HG03565 (cell line): ENCODE data around the gene TRDN.
A peak's percentile ranks its signal among the peaks of the same experiment; 100 is the strongest.
"Not testable (repeated sequence)": the region's sequence is repeated elsewhere in the genome, so short reads cannot be mapped to it uniquely, and the experiment has no call there.

Experiments
- ATAC-seq: cut with Tn5 transposase; IDR thresholded peaks from one replicate; pipeline ENCODE4 v1.9.1; 2021; ENCODE audit warnings: mild to moderate bottlenecking, moderate library complexity; ENCODE audit not compliant: unreplicated experiment

TRDN gene

DNA sequence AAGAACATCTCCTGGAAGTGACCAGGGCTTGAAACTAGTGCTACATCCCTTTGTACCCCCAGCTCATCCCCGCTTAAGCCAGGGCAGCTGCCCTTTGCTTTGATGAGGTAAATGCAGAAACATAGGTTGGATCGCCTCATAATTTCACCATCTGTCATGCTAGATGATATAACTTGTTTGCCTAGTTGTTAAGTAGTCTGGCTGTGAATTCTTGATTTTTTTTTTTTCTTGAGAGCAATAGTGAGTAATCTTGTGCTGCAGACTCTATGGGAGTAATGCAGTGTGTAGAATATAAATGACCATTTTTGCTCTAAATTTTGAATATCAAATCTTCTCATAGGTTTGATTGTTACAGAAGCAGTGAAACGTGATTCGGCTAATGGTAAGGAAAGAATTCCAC, 4.1 kb downstream of the TRDN start:
- no peak for ATAC-seq

- ATAC-seq = no peak
These were observed 7.3 kb downstream of the TRDN start for GRCh38 chr6:123629258-123629941.

DNA sequence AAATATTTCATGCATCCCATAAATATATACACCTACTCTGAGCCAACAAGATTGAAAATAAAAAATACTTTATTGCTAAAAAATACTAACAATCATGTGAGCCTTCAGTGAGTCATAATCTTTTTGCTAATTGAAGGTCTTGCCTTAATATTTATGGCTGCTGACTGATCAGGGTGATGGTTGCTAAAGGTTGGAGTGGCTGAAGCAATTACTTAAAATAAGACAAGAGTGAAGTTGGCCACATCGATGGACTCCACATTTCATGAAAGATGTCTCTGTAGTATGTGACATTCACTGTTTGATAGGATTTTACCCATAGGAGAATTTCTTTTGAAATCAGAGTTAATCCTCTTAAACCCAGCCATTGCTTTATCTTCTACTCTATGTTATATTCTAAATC, 11.1 kb downstream of the TRDN start:
- ATAC-seq = no peak

GRCh38 chr6:123622780-123623179, 14.0 kb downstream of the TRDN start:
- ATAC-seq = no peak

DNA sequence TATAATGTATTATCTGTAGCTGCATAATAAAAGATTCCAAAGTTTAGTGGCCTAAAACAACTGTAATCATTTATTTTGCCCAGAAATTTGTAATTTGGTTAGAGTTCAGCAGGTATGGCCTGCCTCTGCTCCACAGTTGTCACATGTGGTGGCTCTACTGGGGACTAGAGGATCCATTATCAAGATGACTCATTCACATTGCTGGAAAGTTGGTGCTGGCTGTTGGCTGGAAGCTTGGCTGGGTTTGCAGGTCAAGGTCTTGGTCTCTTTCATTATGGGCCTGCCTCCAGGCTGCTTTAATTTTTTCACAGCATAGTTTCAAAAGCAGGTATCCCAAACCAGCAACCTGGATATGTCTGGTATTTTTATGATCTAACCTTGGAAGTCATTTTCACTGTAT, 17.6 kb downstream of the TRDN start:
- ATAC-seq = no peak

DNA sequence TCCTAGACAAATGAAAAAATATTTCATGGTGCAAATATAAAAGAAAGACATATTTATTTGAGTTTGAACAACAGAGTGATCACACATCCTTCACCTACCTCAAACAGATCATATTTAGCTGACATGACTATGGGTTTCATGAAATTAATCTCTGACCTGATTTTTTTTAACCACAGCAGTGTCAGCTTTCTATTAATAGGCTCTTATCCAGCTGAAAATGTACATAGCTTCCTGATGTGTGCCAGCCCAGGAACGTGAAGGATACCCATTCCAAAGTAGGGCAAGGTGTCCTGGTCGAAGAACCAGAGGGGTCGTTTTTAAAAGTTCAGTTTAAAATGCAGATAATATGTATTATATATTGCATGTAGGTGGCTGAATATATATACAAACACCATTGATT, 19.8 kb downstream of the TRDN start:
- no peak for ATAC-seq

- ATAC-seq = no peak
These were observed 20.7 kb downstream of the TRDN start for GRCh38 chr6:123616016-123616415.

DNA sequence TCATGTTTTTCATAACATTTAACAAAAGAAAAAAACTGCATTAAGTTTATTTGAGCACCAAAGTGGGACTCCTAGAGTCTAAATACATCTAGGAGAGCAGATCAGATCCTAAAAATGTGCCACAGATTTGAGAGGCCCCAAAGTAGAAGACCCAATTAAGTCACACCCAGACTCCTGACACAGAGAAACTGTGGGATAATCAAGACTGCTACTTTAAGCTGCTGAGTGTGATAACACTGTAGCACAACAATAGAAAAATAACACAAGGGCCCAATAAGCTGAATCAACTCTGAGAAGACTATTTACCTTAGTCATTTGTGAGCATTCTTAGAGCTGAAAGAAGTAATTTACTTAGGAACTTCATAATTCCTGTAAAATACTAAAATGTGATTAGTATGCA, 26.0 kb downstream of the TRDN start:
- ATAC-seq = no peak

DNA sequence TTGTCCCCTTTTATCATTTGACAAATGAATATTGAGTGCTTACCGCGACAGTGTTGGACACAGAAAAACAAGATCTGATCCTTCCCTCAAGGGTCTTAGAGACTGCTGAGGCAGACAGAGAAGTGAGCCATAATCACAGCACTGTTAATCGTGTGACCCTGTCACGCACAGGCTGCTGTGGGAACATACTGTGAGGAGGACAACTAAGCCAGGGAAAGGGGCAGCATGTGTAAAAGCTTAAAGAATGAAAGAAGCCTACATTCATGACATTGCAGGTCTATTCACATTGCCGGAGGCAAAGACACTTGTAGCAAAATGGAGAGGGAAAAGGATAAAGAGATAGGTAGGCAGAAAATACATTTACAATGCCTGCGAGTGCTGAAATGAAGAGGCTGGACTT, 32.7 kb downstream of the TRDN start:
- ATAC-seq = no peak

GRCh38 chr6:123598011-123598410, 38.7 kb downstream of the TRDN start:
- peak; percentile 90 for ATAC-seq

DNA sequence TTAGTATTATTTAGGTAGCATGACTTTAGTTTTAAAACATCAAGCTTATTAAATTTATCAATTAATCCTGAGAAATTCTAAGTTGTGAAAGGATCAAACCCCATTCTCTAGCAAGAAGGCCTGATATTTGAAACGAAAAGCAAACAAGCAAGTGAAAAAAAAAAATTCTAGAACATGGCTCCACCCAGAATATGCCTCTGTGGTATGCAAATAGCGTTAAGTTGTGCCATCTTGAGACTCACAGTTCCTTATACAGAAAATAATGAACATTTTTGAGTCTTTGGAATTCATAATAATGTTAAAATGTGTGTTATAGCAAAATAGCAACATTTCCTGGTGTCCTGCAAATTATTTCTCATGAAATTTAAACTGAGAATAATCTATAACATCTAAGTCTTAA, 42.0 kb downstream of the TRDN start:
- no peak for ATAC-seq

- no peak for ATAC-seq
These were observed 44.3 kb downstream of the TRDN start for GRCh38 chr6:123592426-123592825.

DNA sequence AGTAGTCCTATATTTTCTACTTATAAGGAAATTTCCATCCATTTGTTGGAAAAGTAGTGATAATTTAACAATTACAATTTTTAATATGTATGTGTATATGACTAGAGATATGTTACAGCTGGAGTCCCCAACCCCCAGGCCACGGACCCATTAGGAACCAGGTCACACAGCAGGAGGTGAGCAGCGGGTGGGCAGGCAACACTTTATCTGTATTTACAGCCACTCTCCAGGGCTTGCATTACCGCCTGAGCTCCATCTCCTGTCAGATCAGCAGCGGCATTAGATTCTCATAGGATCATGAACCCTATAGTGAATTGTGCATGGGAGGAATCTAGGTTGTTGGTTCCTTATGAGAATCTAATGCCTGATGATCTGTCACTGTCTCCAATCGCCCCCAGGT, 46.8 kb downstream of the TRDN start:
- ATAC-seq = no peak

- no peak for ATAC-seq
These were observed 47.4 kb downstream of the TRDN start for GRCh38 chr6:123589317-123589716.

GRCh38 chr6:123588546-123588895, 48.2 kb downstream of the TRDN start:
- no peak for ATAC-seq

- ATAC-seq = no peak
These were observed 48.8 kb downstream of the TRDN start for GRCh38 chr6:123587838-123588545.

DNA sequence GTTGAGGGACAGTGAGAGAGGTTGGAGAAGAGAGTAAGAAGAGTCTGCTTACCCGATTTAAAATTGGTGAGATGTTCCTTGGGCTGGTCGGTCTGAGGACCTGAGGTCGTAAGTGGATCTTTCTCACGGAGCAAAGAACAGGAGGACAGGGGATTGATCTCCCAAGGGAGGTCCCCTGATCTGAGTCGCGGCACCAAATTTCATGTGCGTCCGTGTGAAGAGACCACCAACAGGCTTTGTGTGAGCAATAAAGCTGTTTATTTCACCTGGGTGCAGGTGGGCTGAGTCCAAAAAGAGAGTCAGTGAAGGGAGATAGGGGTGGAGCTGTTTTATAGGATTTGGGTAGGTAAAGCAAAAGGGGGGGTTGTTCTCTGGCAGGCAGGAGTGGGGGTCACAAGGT, 49.3 kb downstream of the TRDN start:
- ATAC-seq = not testable (repeated sequence)

GRCh38 chr6:123580331-123580730, 56.4 kb downstream of the TRDN start:
- no peak for ATAC-seq

DNA sequence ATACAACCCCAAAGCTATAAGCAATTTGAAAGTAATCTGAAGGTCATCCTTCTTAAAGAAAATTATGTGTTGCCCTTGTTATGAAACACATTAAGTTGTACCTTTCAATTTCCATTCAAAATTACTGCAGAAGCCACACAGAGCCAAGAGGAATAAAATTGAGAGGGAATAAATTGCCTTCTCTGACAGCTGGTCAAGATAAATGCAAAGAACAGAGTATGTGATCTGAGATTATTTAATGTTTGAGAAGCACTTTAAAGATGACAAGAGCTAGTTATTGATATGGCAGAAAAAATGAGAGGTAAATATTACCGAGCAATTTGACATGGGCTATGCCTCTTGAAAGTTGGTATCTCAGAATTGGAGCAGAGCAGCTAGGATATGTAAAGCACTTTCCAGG, 61.6 kb downstream of the TRDN start:
- no peak for ATAC-seq

- no peak for ATAC-seq
These were observed 65.7 kb downstream of the TRDN start for GRCh38 chr6:123570813-123571684.

GRCh38 chr6:123569575-123569974, 67.2 kb downstream of the TRDN start:
- no peak for ATAC-seq

- no peak for ATAC-seq
These were observed 71.2 kb downstream of the TRDN start for GRCh38 chr6:123565529-123565928.
